Astrocyte (in vitro differentiated cells and primary cell): Measurements from ENCODE around the gene GRK2.

Experiments used
- EZH2 ChIP-seq: IDR thresholded peaks from 2 replicates; pipeline ENCODE4 v1.6.1; 2012; ENCODE audit warnings: mild to moderate bottlenecking, low read length, inconsistent platforms; ENCODE audit not compliant: insufficient read depth
- TF ChIP-seq, protein P1 (sequence below): IDR thresholded peaks from 2 replicates; pipeline ENCODE4 v1.5.1; 2011; ENCODE audit warnings: low read depth, mild to moderate bottlenecking, inconsistent platforms, low read length, moderate library complexity; ENCODE audit not compliant: insufficient read depth

DNA sequence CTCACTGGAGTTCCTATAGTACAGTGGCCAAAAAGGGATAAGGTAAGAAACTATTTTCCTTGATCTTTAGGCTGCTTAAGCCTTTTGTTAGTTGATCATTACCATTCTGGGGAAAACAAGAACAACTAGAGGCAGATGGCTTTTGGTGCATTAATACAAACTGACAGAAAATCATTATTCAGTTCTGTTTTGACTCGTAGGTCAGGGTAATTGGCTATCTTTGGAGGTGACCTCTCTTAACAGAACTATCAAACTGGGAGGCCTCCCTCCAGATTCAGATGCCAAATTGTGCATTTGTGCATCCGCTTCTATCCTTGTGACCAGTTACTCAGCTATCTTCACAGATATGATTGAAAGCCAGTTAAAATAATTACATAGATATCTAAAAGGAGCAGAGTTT is 23.2 kb upstream of the GRK2 start:
- TF ChIP-seq, protein P1, sequence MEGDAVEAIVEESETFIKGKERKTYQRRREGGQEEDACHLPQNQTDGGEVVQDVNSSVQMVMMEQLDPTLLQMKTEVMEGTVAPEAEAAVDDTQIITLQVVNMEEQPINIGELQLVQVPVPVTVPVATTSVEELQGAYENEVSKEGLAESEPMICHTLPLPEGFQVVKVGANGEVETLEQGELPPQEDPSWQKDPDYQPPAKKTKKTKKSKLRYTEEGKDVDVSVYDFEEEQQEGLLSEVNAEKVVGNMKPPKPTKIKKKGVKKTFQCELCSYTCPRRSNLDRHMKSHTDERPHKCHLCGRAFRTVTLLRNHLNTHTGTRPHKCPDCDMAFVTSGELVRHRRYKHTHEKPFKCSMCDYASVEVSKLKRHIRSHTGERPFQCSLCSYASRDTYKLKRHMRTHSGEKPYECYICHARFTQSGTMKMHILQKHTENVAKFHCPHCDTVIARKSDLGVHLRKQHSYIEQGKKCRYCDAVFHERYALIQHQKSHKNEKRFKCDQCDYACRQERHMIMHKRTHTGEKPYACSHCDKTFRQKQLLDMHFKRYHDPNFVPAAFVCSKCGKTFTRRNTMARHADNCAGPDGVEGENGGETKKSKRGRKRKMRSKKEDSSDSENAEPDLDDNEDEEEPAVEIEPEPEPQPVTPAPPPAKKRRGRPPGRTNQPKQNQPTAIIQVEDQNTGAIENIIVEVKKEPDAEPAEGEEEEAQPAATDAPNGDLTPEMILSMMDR: no peak
- TF ChIP-seq EZH2: no peak
